ENCODE data around the gene CCL17. TPM values are rescaled to one million over a fixed set of nuclear protein-coding genes. Genes with fewer than 3 reads are reported as not detected.

Gene CCL17
- total RNA-seq, 1 donor from 2014 or later: not detected

DNA sequence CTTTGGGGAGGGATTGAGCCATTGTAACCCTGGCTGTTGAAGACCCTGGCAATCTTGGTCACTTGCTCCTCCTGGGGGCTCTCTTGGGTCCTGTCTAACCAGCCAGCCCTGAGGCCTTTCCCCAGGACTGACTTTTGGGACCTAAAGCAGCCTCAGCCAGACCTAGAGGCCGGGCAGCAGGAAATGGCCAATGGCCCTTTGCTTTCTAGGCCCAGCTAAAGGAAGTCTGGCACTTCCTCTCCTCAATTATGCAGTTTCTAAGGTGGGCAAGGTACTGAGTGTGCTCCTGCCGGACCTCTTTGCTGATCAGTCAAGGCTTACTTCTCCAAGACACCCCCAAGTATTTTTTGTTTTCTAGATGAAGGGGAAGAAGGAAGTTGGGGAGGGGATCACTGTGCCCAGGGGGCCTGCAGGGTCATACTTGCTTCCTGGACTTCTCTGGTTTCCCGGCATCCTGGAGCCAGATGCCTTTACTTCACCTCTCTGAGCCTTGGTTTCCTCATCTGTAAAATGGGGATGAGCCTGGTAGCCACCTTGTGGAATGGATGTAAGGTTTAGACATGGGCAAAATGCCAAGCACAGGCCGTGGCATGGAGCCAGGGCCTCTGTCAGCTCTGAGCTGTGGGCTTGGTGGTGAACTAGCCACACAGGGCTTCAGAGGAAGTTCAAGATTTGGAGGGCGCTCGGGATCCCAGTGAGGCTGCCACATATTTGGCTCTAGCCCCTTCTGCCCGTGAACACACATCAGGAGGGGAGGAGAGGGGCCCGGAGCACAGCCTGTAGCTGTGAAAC lies 23.7 kb upstream of the CCL17 start:
- no peaks in the 10 kb centered on the region for H3K36me3 Mint-ChIP-seq (ENCODE audit: insufficient read depth)
- H3K27me3 Mint-ChIP-seq: no peaks in the 10 kb centered on the region
- no peaks in the 10 kb centered on the region for H3K9me3 Mint-ChIP-seq (ENCODE audit: low read depth)
- no peak overlapping the region for H3K27ac Mint-ChIP-seq
- no peak for DNase-seq (ENCODE audit: low spot score, unreplicated experiment)
- H3K4me3 Mint-ChIP-seq (ENCODE audit: low read depth): no peak overlapping the region
- TF ChIP-seq, protein P1, sequence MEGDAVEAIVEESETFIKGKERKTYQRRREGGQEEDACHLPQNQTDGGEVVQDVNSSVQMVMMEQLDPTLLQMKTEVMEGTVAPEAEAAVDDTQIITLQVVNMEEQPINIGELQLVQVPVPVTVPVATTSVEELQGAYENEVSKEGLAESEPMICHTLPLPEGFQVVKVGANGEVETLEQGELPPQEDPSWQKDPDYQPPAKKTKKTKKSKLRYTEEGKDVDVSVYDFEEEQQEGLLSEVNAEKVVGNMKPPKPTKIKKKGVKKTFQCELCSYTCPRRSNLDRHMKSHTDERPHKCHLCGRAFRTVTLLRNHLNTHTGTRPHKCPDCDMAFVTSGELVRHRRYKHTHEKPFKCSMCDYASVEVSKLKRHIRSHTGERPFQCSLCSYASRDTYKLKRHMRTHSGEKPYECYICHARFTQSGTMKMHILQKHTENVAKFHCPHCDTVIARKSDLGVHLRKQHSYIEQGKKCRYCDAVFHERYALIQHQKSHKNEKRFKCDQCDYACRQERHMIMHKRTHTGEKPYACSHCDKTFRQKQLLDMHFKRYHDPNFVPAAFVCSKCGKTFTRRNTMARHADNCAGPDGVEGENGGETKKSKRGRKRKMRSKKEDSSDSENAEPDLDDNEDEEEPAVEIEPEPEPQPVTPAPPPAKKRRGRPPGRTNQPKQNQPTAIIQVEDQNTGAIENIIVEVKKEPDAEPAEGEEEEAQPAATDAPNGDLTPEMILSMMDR (IDR thresholded peaks at IDR 0.05; ENCODE audit: unreplicated experiment): no peak
- H3K4me1 Mint-ChIP-seq (ENCODE audit: low read depth): peaks cover 8% of the 10 kb centered on the region

DNA sequence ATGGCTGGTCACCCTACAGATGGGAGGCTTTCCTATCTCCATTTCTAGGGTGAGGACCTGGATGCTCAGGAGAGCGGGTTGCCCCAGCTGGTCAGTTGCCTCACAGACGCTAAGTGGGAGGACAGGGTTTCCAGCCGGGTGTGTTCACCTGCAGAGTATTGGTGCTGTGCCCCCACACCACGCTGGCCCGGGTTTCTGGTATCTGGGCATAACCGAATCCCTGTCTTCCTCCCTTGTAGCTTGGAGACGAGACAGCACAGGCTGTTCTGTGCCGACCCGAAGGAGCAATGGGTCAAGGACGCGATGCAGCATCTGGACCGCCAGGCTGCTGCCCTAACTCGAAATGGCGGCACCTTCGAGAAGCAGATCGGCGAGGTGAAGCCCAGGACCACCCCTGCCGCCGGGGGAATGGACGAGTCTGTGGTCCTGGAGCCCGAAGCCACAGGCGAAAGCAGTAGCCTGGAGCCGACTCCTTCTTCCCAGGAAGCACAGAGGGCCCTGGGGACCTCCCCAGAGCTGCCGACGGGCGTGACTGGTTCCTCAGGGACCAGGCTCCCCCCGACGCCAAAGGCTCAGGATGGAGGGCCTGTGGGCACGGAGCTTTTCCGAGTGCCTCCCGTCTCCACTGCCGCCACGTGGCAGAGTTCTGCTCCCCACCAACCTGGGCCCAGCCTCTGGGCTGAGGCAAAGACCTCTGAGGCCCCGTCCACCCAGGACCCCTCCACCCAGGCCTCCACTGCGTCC lies 22.6 kb upstream of the CCL17 start:
- TF ChIP-seq, protein P1 (IDR thresholded peaks at IDR 0.05; ENCODE audit: unreplicated experiment): no peak
- Mint-ChIP-seq H3K27ac (peak overlapping the region; percentile 37), H3K4me3 (ENCODE audit: low read depth) (no peak overlapping the region), H3K27me3 (peaks cover 4% of the 10 kb centered on the region), H3K9me3 (ENCODE audit: low read depth) (no peaks in the 10 kb centered on the region), H3K4me1 (ENCODE audit: low read depth) (peaks cover 8% of the 10 kb centered on the region), H3K36me3 (ENCODE audit: insufficient read depth) (no peaks in the 10 kb centered on the region)
- no peak for DNase-seq (ENCODE audit: low spot score, unreplicated experiment)

DNA sequence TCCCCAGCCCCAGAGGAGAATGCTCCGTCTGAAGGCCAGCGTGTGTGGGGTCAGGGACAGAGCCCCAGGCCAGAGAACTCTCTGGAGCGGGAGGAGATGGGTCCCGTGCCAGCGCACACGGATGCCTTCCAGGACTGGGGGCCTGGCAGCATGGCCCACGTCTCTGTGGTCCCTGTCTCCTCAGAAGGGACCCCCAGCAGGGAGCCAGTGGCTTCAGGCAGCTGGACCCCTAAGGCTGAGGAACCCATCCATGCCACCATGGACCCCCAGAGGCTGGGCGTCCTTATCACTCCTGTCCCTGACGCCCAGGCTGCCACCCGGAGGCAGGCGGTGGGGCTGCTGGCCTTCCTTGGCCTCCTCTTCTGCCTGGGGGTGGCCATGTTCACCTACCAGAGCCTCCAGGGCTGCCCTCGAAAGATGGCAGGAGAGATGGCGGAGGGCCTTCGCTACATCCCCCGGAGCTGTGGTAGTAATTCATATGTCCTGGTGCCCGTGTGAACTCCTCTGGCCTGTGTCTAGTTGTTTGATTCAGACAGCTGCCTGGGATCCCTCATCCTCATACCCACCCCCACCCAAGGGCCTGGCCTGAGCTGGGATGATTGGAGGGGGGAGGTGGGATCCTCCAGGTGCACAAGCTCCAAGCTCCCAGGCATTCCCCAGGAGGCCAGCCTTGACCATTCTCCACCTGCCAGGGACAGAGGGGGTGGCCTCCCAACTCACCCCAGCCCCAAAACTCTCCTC lies 21.9 kb upstream of the CCL17 start:
- H3K27ac Mint-ChIP-seq: no peak overlapping the region
- no peaks in the 10 kb centered on the region for H3K9me3 Mint-ChIP-seq (ENCODE audit: low read depth)
- H3K4me1 Mint-ChIP-seq (ENCODE audit: low read depth): peaks cover 3% of the 10 kb centered on the region
- DNase-seq (ENCODE audit: low spot score, unreplicated experiment): no peak
- H3K36me3 Mint-ChIP-seq (ENCODE audit: insufficient read depth): no peaks in the 10 kb centered on the region
- no peak overlapping the region for H3K4me3 Mint-ChIP-seq (ENCODE audit: low read depth)
- H3K27me3 Mint-ChIP-seq: peaks cover 4% of the 10 kb centered on the region
- TF ChIP-seq, protein P1 (IDR thresholded peaks at IDR 0.05; ENCODE audit: unreplicated experiment): no peak

DNA sequence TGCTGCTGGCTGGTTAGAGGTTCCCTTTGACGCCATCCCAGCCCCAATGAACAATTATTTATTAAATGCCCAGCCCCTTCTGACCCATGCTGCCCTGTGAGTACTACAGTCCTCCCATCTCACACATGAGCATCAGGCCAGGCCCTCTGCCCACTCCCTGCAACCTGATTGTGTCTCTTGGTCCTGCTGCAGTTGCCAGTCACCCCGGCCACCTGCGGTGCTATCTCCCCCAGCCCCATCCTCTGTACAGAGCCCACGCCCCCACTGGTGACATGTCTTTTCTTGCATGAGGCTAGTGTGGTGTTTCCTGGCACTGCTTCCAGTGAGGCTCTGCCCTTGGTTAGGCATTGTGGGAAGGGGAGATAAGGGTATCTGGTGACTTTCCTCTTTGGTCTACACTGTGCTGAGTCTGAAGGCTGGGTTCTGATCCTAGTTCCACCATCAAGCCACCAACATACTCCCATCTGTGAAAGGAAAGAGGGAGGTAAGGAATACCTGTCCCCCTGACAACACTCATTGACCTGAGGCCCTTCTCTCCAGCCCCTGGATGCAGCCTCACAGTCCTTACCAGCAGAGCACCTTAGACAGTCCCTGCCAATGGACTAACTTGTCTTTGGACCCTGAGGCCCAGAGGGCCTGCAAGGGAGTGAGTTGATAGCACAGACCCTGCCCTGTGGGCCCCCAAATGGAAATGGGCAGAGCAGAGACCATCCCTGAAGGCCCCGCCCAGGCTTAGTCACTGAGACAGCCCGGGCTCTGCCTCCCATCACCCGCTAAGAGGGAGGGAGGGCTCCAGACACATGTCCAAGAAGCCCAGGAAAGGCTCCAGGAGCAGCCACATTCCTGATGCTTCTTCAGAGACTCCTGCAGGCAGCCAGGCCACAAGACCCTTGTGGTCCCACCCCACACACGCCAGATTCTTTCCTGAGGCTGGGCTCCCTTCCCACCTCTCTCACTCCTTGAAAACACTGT lies 21.0 kb upstream of the CCL17 start:
- DNase-seq (ENCODE audit: low spot score, unreplicated experiment): no peak
- TF ChIP-seq, protein P1 (IDR thresholded peaks at IDR 0.05; ENCODE audit: unreplicated experiment): no peak
- Mint-ChIP-seq H3K36me3 (ENCODE audit: insufficient read depth) (no peaks in the 10 kb centered on the region), H3K9me3 (ENCODE audit: low read depth) (no peaks in the 10 kb centered on the region), H3K4me1 (ENCODE audit: low read depth) (no peaks in the 10 kb centered on the region), H3K27me3 (peaks cover 6% of the 10 kb centered on the region), H3K4me3 (ENCODE audit: low read depth) (no peak overlapping the region), H3K27ac (no peak overlapping the region)
